Epithelial cell of proximal tubule (primary cell): ENCODE results near the gene KCNE3. TPM values are rescaled to one million over a fixed set of nuclear protein-coding genes. Genes with fewer than 3 reads are reported as not detected.

ENCODE experiments used
- DNase-seq: peaks from one replicate; pipeline ENCODE4 v3.0.0-alpha.2; 2011; ENCODE audit warnings: low read depth
- H3K4me3 ChIP-seq: 2 replicates; pipeline ENCODE4 v1.5.1; 2011; ENCODE audit warnings: low read depth, mild to moderate bottlenecking, low read length
- total RNA-seq: library from RNA; depleted of rRNA; stranded (reverse); fragments of >200 nt; gene quantifications from 2 replicates; pipeline ENCODE4 v1.2.3, GENCODE V29; 2015
- TF ChIP-seq, protein P1 (sequence below): conservative IDR thresholded peaks from 2 replicates; pipeline ENCODE4 v1.5.1; 2012; ENCODE audit warnings: low read depth, mild to moderate bottlenecking, low read length

Gene KCNE3
- total RNA-seq, 1 donor from 2014 or later, result 0.98 TPM

DNA sequence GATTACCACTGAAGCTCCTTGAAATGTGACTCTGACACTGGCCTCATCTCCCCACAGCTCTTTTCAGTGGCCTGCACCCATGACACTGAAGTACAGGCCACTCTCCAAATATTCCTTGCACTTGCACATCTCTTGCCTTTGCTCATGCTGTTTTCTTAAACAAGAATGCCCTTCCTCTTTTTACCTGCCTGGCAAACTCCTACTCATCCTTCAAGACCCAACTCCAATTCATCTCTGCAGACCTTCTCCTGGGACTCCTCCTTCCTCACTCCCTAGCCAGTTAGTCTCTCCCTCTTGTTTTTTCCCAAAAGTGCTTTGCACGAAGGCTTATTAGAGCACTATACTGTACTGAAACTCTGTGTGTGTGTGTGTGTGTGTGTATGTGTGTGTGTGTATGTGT is 2.6 kb downstream of the KCNE3 start:
- TF ChIP-seq, protein P1, sequence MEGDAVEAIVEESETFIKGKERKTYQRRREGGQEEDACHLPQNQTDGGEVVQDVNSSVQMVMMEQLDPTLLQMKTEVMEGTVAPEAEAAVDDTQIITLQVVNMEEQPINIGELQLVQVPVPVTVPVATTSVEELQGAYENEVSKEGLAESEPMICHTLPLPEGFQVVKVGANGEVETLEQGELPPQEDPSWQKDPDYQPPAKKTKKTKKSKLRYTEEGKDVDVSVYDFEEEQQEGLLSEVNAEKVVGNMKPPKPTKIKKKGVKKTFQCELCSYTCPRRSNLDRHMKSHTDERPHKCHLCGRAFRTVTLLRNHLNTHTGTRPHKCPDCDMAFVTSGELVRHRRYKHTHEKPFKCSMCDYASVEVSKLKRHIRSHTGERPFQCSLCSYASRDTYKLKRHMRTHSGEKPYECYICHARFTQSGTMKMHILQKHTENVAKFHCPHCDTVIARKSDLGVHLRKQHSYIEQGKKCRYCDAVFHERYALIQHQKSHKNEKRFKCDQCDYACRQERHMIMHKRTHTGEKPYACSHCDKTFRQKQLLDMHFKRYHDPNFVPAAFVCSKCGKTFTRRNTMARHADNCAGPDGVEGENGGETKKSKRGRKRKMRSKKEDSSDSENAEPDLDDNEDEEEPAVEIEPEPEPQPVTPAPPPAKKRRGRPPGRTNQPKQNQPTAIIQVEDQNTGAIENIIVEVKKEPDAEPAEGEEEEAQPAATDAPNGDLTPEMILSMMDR, result no peak
- no peak for DNase-seq
- no peak overlapping the region for H3K4me3 ChIP-seq

DNA sequence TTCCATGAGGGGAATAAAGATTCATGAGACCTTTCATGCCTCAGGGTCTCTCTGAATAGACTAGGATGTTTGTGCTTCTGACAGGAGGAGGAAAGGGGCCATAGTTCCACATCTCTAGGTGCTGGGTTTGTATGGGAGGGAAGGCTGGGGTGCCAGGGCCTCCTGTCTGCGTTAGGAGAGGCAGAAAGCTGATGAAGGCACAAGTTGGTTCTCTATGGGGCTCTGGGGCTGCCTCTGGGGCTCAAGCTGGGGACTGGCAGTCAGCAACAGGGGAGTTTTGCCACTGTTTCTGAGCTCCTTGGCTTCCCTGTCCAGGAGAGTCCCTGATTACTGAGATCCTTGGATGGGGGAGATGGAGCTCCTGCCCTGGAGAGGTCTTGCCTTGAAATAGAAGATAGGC is 4.1 kb downstream of the KCNE3 start:
- DNase-seq, result no peak
- no peak overlapping the region for H3K4me3 ChIP-seq
- TF ChIP-seq, protein P1, result no peak

DNA sequence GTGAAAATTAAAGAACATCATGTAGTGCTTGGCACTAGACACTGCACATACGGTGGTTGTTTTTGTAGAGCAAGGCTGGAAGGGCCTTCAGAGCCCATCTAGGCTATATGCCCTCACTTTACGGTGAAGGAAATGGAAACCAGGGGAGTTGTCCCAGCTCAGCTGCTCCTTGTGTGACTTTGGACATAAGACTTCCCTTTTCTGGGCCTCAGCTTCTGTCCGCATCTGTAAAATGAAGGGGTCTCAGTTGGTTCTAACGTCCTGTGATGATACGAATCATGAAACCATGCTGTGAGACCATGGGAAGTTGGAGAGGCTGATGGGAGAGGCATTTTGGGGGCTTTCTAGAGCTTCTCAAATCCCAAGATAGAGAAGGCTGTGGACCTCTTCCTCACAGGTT is 4.7 kb downstream of the KCNE3 start:
- no peak overlapping the region for H3K4me3 ChIP-seq
- TF ChIP-seq, protein P1, result no peak
- no peak for DNase-seq

DNA sequence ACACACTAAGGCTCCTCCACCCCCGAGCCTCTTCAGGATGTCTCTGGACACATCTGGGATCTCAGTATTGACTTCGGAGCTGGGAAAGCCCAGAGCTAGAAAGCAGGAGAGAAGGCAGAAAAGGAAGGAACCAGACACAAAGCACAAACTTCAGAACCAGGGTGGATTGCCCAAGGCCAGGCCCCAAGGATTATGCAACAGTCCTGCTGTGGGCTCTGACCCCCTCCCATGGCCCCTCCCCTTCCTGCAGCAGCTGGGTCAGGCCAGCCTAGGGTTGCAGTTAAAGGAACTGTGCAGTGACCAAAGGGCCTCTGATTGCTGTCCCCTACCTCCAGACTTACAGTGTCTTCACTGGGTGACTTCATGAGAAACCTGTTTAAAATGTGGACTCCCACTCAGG is 5.3 kb downstream of the KCNE3 start:
- no peak for DNase-seq
- peak overlapping the region; percentile 31 for H3K4me3 ChIP-seq
- TF ChIP-seq, protein P1, result no peak

DNA sequence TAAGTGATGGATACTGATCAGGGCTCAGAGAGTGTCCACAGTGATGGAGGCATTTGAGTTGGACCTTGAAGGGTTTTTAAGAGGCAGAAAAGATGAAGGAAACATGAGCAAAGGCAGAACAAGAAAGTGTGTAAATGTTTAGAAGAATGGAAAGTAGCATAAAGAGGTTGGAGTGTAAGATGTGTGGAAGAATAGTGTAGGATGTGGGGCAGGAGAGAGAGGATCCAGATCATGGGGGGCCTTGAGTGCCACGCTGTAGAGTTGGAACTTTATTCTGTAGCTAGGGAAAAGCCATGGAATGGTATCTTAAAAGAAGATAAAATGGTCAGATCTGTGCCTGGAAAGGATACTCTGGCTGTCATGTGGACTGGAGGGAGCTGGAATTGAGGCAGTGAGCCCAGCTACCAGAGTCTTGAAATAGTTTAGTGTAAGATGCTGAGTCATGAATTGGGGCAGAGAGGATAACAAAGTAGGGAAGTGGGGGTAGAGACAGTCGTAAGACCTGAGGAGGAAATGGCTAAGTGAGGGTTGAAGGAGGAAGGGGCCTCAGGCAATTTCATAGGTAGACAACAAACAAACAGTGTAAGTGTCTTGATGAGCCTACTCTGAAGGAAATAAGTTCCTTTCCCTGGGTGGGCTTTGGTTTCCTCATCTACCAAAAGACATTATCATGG is 6.7 kb downstream of the KCNE3 start:
- no peak for DNase-seq
- TF ChIP-seq, protein P1, result no peak
- H3K4me3 ChIP-seq, result no peak overlapping the region

DNA sequence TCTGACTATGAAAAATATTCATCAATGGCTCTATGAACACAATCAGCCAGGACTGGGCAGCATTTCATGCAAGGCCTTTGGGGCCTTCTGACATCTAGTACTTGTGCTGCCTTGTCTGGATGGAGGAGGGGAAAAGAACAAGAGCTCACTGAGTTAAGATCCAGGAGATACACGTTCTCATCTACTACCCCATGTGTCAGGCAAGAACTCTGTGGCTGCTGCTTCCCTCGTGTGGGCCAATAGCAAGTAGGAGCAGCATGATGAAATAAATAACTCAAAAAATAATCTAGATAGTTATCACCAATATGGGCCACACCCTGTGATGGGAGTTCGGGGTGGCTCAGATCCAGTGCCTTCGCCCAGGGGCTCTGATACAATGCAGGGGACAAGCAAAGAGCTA is 7.3 kb downstream of the KCNE3 start:
- no peak for DNase-seq
- H3K4me3 ChIP-seq, result no peak overlapping the region
- TF ChIP-seq, protein P1, result no peak

DNA sequence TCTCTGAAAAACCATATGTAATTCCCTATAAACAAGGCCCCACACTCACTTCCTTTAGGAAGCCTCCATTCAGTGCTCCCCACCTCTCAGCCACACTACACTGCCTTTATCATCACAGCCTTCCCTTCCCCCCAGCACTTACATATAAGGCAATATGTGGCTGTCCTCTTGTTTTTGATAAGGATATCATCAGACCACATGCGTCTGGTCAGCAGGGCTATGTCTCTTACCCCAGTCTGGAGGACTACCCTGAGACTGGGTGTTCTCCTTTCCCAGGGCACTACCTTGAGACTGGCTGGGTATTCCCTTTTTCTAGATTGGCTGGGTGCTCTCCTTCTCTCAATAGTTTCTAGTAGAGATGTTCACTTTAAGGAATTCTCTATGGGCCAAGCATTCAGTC is 7.8 kb downstream of the KCNE3 start:
- H3K4me3 ChIP-seq, result no peak overlapping the region
- TF ChIP-seq, protein P1, result no peak
- no peak for DNase-seq
